Inferior parietal cortex (tissue), 1 donor: ENCODE data around the gene SARM1.

Experiments used
- DNase-seq: peaks from one replicate; pipeline ENCODE4 v3.0.0-alpha.2; 2016; ENCODE audit errors: extremely low spot score

Gene SARM1

DNA sequence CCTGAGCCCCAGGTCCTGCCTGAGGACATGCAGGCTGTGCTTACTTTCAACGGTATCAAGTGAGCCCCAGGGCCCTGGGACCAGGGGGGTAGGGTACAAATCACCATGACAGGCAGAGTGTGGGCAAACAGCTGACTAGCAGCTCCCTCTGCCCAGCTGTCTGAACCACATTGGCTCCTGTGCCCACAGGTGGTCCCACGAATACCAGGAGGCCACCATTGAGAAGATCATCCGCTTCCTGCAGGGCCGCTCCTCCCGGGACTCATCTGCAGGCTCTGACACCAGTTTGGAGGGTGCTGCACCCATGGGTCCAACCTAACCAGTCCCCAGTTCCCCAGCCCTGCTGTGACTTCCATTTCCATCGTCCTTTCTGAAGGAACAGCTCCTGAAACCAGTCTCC is 24.5 kb downstream of the SARM1 start:
- no peak for DNase-seq

DNA sequence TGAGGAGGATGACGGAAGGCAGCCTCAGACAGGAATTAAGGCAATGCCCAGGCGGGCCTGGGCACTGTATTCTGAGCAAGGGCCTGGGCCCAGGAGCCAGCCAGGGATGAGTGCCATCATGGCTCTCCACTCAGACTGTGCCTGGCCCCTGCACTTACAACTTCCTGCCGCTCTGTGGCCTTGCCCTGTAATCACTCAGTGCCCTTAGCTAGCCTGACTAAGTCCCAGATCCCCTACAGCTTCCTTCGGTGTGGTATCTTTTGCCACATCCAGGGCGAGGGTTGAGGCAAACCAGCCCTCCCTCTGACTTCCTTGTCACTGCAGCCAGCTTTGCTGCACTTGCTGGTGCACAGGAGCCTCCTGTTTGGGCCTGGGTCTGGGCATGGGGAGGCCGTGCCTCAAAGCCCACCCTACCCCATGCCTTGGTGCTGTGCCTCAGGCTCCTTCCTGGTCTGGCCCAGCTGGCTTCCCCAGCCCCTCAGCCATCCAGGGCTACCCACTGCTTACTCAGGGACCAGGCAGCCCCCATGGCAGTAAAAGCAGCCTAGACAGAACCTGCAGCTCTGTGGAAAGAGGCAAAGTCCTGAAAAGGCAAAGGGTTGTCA is 25.2 kb downstream of the SARM1 start:
- DNase-seq, result no peak

- no peak for DNase-seq
Observed at GRCh38 chr17:28397275-28397674, 25.8 kb downstream of the SARM1 start.

DNA sequence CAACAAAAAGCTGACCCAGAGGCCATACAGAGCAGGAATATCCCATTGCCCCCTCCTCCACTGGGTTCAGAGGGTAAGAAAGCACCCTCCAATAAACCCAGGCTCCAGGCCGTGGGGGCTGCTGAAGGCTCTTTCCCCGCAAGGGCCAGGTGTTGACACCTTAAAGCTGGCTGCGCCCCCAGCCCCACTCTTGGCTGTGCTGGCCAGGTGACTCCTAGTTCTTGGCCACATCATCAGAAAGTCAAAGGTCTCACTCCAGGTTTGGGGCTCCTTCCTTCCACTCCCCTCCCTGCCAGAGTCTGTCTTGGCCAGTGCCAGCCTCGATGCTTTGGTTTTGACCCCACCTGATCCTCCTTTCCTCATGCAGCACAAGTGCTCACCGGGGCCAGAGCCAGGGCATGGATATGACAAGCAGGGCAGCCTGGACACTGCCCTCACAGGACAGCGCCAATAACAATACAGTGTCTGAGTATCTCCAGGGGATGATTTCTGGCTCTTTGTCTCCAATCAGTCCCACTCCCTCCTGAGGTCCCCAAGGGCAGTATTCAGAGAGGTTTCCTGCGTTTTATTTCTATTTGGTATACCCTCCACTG is 26.3 kb downstream of the SARM1 start:
- DNase-seq, result no peak

- no peak for DNase-seq
Observed at GRCh38 chr17:28398280-28398981, 26.9 kb downstream of the SARM1 start.

GRCh38 chr17:28399808-28400207 is 28.3 kb downstream of the SARM1 start:
- no peak for DNase-seq

DNA sequence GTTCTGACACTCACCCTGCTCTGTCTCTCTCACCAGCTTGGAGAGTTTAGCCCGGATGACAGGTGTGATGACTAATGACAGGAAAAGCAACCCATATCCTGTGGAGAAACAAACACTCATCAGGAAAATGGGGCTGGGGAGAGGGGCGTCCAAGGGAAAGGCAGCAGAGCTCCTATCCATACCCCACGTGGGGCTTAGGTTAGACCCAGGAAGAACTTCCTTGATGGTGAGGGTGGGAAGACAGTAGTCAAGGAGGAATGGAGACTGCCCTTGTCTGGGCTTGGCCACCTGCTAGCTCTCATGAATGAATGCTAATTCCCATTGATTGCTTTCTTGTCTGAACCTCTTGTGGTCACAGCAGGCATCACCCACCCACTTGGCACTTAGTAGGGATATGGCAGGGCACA is 30.7 kb downstream of the SARM1 start:
- no peak for DNase-seq

DNA sequence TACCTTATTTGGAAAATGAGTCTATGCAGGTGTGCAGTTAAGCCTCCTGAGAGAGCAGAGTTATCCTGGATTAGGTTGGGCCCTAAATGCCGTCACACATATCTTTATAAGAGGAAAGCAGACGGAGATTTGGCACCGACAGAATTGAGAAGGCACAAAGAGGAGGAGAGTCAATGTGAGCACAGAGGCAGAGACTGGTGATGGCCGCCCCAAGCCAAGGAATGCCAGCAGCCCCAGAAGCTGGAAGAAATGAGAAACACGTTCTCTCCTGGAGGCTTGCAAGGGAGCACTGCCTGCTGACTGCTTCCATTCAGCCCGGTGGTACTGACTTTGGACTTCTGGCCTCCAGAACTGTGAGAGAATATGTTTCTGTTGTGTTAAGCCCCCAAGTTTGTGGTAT is 31.4 kb downstream of the SARM1 start:
- no peak for DNase-seq

DNA sequence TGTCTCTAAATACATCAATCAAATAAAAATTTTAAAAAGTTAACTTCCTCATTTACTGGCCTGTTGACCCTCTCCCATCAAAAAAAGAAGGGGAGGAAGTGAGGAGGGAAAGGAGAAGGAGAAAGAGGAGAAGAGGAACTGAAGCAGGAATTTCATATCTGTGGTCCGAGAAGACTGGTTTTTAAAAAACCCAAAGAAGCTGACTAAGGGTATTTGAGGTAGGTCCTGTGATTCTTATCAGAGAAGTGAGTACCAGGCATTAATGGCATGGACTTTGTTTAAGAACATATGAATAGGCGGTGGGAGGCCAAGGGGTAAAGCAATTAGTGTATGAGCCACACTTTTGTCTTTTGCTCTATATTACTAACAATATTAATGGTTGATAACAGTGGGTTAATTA is 32.5 kb downstream of the SARM1 start:
- DNase-seq, result no peak

- DNase-seq, result no peak
Observed at GRCh38 chr17:28404461-28404811, 32.9 kb downstream of the SARM1 start.

- no peak for DNase-seq
Observed at GRCh38 chr17:28404812-28405570, 33.5 kb downstream of the SARM1 start.

GRCh38 chr17:28405632-28406472 is 34.4 kb downstream of the SARM1 start, which contains the start of gene SLC46A1:
SLC46A1 (minus strand) TSS chr17:28406212; CDS start chr17:28406114, 98 bp downstream.
- DNase-seq, result peak; percentile 39

- peak; percentile 28 for DNase-seq
Observed at GRCh38 chr17:28406473-28406814, 35.0 kb downstream of the SARM1 start.

- no peak for DNase-seq
Observed at GRCh38 chr17:28407130-28407973, 35.9 kb downstream of the SARM1 start.

DNA sequence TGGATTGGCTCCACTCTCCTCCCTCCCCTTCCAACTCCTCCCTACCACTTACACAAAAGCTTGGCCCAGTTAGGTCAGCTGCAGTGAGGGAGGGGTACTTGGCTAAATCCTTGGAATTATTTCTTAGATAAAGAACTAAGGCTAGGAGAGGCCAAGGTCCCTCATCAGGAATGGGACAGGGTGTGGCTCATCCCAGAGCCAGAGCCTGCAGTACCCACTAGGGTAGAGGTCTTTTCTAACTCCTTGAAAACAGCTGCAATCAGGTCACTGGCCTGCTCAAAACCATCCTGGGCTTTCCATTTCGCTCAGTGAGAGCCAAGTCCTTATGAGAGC is 36.4 kb downstream of the SARM1 start:
- no peak for DNase-seq

- DNase-seq, result no peak
Observed at GRCh38 chr17:28412099-28412498, 40.6 kb downstream of the SARM1 start.

DNA sequence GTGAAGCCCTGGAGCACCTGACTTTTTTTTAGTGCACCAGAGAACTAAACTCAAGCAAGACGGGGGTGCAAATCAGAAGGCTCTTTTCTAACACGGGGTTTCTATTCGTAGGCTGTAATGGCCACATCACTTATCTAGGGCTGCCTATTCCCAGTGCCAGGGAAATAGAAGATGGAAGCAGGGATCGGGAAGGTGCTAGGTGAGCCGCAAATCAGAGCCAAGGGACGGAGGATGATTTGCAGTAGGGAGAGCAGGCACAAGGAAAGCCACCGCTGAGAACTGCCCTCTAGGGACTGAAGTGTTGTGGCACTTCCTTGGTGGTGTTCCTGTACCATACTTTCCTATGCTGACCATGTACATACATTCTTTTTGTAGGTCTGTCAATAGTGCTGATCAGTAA is 42.3 kb downstream of the SARM1 start:
- DNase-seq, result no peak

GRCh38 chr17:28415886-28416285 is 44.4 kb downstream of the SARM1 start:
- no peak for DNase-seq

DNA sequence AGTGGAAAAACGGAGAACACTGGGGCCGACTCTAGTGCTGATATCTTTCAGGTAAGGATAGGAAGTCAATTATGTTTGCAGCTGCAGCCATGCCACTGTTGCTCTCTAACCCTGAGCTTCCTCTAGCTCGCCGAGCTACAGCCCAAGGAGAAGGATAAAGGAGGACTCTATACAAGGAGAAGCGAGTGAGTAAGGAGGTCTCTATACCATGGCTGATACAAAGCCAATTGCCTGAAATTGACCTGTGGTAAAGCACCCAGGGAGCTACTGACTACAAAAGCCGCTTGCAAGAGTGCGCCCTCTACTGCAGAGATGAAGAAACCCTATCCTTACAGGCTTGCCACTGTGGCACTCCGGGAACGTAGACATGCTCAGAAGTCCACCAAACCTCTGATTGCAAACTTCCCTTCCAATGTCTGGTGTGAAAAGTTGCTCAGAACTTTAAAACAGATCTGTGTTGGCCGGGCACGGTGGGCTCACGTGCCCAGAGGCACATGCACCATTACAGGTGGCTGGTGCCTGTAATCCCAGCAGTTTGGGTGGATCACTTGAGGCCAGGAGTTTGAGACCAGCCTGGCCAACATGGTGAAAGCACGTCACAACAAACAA is 45.3 kb downstream of the SARM1 start:
- DNase-seq, result peak; percentile 41

DNA sequence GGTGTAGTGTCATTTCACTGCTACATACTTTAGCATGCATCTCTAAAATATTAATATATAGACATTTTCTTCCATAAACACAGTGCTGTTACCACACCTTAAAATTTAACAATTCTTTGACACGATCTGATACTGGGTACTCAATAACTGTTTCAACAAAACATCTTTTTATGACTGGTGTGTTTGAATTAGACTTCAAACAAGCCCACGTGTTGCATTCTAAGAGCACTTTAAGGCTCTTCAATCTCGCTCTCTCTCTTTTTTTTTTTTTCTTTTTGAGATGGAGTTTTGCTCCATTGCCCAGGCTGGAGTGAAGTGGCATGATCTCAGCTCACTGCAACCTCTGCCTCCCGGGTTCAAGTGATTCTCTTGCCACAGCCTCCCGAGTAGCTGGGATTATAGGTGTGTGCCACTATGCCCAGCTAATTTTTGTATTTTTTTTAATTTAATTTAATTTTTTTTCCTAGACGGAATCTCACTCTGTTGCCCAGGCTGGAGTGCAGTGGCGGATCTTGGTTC is 50.4 kb downstream of the SARM1 start:
- DNase-seq, result no peak
